ENCODE results near the gene ESPN. TPM values are rescaled to one million over a fixed set of nuclear protein-coding genes. Genes with fewer than 3 reads are reported as not detected.

Gene ESPN
- total RNA-seq, 1 donor from 2014 or later = 0.66 TPM

DNA sequence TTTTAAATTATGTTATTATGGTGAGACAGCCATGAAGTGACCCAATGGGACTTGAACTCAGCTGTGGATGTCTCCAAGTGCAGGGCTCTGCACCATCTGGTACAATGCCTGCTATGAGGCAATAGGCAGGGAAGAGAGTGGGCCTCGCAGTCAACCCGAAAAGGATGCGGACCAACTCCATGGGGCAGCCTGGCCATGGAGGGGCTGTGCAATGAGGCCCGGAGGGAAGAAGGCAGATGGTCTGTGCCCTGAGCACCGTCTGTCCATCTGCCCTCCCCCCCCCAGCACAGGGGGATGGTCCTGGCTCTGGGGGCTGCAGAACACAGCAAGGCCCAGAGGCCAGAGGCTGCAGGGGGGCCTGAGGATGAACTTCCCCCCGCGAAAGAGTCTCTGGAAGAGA, 17.0 kb downstream of the ESPN start:
- Histone ChIP-seq H3K4me1 (ENCODE audit: insufficient read depth, low read length) (peaks cover 3% of the 10 kb centered on the region), H3K27ac (ENCODE audit: low read depth, low read length) (no peak overlapping the region), H3K27me3 (ENCODE audit: insufficient read depth, low read length) (peaks cover 11% of the 10 kb centered on the region), H3K36me3 (ENCODE audit: insufficient read depth, low read length) (no peaks in the 10 kb centered on the region), H2AFZ (ENCODE audit: low read depth, low read length) (no peak overlapping the region), H3K4me2 (ENCODE audit: low read length) (no peak overlapping the region), H3K9me3 (ENCODE audit: insufficient read depth, low read depth, low read length) (no peaks in the 10 kb centered on the region), H4K20me1 (ENCODE audit: insufficient read depth, low read length) (peaks cover 3% of the 10 kb centered on the region), H3K79me2 (ENCODE audit: insufficient read depth, low read length) (no peaks in the 10 kb centered on the region), H3K4me3 (ENCODE audit: insufficient read depth, low read depth, low read length) (no peak overlapping the region), H3K9ac (ENCODE audit: low read length) (no peak overlapping the region)
- Mint-ChIP-seq H3K9me3 (ENCODE audit: unreplicated experiment) (no peaks in the 10 kb centered on the region), H3K4me3 (ENCODE audit: unreplicated experiment) (no peak overlapping the region), H3K36me3 (ENCODE audit: low read depth, unreplicated experiment) (peaks cover 4% of the 10 kb centered on the region), H3K27me3 (ENCODE audit: low read depth, unreplicated experiment) (peaks cover 51% of the 10 kb centered on the region), H3K27ac (ENCODE audit: unreplicated experiment) (no peak overlapping the region), H3K4me1 (ENCODE audit: low read depth, unreplicated experiment) (no peaks in the 10 kb centered on the region)
- no peak for FAIRE-seq
- no peak for DNase-seq (ENCODE audit: low read depth)
- TF ChIP-seq, protein P1, sequence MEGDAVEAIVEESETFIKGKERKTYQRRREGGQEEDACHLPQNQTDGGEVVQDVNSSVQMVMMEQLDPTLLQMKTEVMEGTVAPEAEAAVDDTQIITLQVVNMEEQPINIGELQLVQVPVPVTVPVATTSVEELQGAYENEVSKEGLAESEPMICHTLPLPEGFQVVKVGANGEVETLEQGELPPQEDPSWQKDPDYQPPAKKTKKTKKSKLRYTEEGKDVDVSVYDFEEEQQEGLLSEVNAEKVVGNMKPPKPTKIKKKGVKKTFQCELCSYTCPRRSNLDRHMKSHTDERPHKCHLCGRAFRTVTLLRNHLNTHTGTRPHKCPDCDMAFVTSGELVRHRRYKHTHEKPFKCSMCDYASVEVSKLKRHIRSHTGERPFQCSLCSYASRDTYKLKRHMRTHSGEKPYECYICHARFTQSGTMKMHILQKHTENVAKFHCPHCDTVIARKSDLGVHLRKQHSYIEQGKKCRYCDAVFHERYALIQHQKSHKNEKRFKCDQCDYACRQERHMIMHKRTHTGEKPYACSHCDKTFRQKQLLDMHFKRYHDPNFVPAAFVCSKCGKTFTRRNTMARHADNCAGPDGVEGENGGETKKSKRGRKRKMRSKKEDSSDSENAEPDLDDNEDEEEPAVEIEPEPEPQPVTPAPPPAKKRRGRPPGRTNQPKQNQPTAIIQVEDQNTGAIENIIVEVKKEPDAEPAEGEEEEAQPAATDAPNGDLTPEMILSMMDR (IDR thresholded peaks at IDR 0.05; ENCODE audit: insufficient read depth, low read depth, low read length) = no peak
- no peak for TF ChIP-seq EZH2 (IDR thresholded peaks at IDR 0.05; ENCODE audit: insufficient read depth, low read length)

DNA sequence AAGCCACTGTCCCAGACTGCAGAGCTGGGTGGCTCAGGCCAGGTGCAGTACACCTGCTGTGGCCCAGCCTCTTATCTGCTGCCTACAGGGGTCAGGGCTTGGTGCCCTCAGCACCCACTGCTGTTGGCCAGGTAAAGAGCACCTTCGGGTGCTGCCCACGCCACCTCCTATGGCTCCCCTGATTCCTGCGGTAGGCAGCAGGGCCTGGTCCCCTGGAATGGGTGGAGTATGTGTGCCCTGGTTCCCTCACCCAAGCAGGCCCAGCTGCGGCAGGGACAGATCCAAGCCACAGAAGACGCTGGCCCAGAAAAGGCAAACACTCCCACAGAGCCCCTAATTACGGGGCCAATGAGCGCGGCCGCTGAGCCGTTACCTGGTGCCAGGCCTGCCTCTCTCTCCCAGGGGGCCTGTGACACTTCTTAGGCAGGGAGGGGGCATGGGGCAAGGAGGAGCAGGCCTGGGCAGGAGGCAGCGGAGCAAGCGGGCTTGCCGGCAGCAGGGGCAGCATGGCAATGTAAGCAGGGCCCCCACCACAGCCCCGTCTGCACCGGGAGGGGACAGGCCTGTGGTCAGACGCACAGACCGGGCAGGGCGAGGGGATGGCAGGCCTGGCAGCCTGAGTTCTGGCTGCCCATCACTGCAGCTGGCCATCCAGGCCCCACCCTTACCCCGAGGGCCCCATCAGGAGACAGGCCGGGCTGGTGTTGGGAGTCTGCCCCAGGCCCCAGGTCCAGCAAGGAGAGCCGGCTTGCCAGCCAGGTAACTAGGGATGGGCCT, 19.0 kb downstream of the ESPN start:
- H3K9me3 Mint-ChIP-seq (ENCODE audit: unreplicated experiment) = no peaks in the 10 kb centered on the region
- Histone ChIP-seq H3K27ac (ENCODE audit: low read depth, low read length) (no peak overlapping the region), H3K4me3 (ENCODE audit: insufficient read depth, low read depth, low read length) (no peak overlapping the region), H2AFZ (ENCODE audit: low read depth, low read length) (no peak overlapping the region), H3K4me1 (ENCODE audit: insufficient read depth, low read length) (no peaks in the 10 kb centered on the region), H3K79me2 (ENCODE audit: insufficient read depth, low read length) (no peaks in the 10 kb centered on the region), H3K9me3 (ENCODE audit: insufficient read depth, low read depth, low read length) (no peaks in the 10 kb centered on the region), H3K27me3 (ENCODE audit: insufficient read depth, low read length) (peaks cover 17% of the 10 kb centered on the region), H3K9ac (ENCODE audit: low read length) (no peak overlapping the region), H4K20me1 (ENCODE audit: insufficient read depth, low read length) (no peaks in the 10 kb centered on the region), H3K4me2 (ENCODE audit: low read length) (no peak overlapping the region), H3K36me3 (ENCODE audit: insufficient read depth, low read length) (no peaks in the 10 kb centered on the region)
- DNase-seq (ENCODE audit: low read depth) (no peak), FAIRE-seq (no peak)
- no peak overlapping the region for H3K27ac Mint-ChIP-seq (ENCODE audit: unreplicated experiment)
- H3K36me3 Mint-ChIP-seq (ENCODE audit: low read depth, unreplicated experiment) = peaks cover 4% of the 10 kb centered on the region
- H3K4me3 Mint-ChIP-seq (ENCODE audit: unreplicated experiment) = no peak overlapping the region
- no peaks in the 10 kb centered on the region for H3K4me1 Mint-ChIP-seq (ENCODE audit: low read depth, unreplicated experiment)
- H3K27me3 Mint-ChIP-seq (ENCODE audit: low read depth, unreplicated experiment) = peaks cover 45% of the 10 kb centered on the region
- TF ChIP-seq, protein P1 (IDR thresholded peaks at IDR 0.05; ENCODE audit: insufficient read depth, low read depth, low read length) = no peak
- no peak for TF ChIP-seq EZH2 (IDR thresholded peaks at IDR 0.05; ENCODE audit: insufficient read depth, low read length)

DNA sequence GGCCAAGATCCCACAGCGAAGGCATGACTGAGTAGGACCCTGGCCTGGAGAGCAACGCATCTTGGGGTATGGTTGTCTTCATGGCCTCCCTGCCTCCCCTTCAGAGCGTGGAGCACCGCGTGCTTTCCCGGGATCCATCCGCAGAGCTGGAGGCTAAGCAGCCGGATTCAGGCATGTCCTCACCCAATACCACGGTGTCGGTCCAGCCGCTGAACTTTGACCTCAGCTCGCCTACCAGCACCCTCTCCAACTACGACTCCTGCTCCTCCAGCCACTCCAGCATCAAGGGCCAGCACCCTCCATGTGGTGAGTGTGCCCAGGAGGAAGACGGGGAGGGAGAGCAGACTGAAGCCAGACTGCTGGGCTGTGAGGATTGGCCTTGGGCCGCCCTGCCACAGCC, 19.8 kb downstream of the ESPN start:
- H3K27me3 Mint-ChIP-seq (ENCODE audit: low read depth, unreplicated experiment) = peaks cover 42% of the 10 kb centered on the region
- H3K27me3 ChIP-seq (ENCODE audit: insufficient read depth, low read length) = peaks cover 20% of the 10 kb centered on the region

More for the DNA sequence above, 19.8 kb downstream of the ESPN start:
- DNase-seq (ENCODE audit: low read depth) (no peak), FAIRE-seq (no peak)
- H4K20me1 ChIP-seq (ENCODE audit: insufficient read depth, low read length) = no peaks in the 10 kb centered on the region
- H3K36me3 ChIP-seq (ENCODE audit: insufficient read depth, low read length) = no peaks in the 10 kb centered on the region
- no peak overlapping the region for H3K9ac ChIP-seq (ENCODE audit: low read length)
- TF ChIP-seq, protein P1 (IDR thresholded peaks at IDR 0.05; ENCODE audit: insufficient read depth, low read depth, low read length) = no peak
- no peak for TF ChIP-seq EZH2 (IDR thresholded peaks at IDR 0.05; ENCODE audit: insufficient read depth, low read length)
- no peak overlapping the region for H2AFZ ChIP-seq (ENCODE audit: low read depth, low read length)
- H3K4me3 Mint-ChIP-seq (ENCODE audit: unreplicated experiment) = no peak overlapping the region
- H3K4me3 ChIP-seq (ENCODE audit: insufficient read depth, low read depth, low read length) = no peak overlapping the region
- no peak overlapping the region for H3K27ac Mint-ChIP-seq (ENCODE audit: unreplicated experiment)
- no peak overlapping the region for H3K27ac ChIP-seq (ENCODE audit: low read depth, low read length)
- no peaks in the 10 kb centered on the region for H3K4me1 ChIP-seq (ENCODE audit: insufficient read depth, low read length)
- no peaks in the 10 kb centered on the region for H3K4me1 Mint-ChIP-seq (ENCODE audit: low read depth, unreplicated experiment)
- H3K4me2 ChIP-seq (ENCODE audit: low read length) = no peak overlapping the region
- no peaks in the 10 kb centered on the region for H3K79me2 ChIP-seq (ENCODE audit: insufficient read depth, low read length)
- H3K9me3 Mint-ChIP-seq (ENCODE audit: unreplicated experiment) = peaks cover under 1% of the 10 kb centered on the region
- no peaks in the 10 kb centered on the region for H3K9me3 ChIP-seq (ENCODE audit: insufficient read depth, low read depth, low read length)
- peaks cover 4% of the 10 kb centered on the region for H3K36me3 Mint-ChIP-seq (ENCODE audit: low read depth, unreplicated experiment)
